HAP-1 (cell line): ENCODE data around the gene LRP2.

Source experiments
- DNase-seq, 2 experiments: peaks; one replicate each; pipeline ENCODE4 v3.0.0-alpha.2; 2016 to 2020; ENCODE audit warnings: low spot score in 2 of 2
- H3K27me3 ChIP-seq: fragments of 250-450 bp; sonication (Bioruptor Pico); 2 replicates; pipeline ENCODE4 v1.5.1; 2020; ENCODE audit warnings: low read depth, mild to moderate bottlenecking, moderate library complexity
- H3K36me3 ChIP-seq: fragments of 250-450 bp; sonication (Bioruptor Pico); replicated peaks from 2 replicates; pipeline ENCODE4 v1.5.1; 2020; ENCODE audit warnings: mild to moderate bottlenecking
- H3K4me1 ChIP-seq: fragments of 250-450 bp; sonication (Bioruptor Pico); 2 replicates; pipeline ENCODE4 v1.5.1; 2020; ENCODE audit warnings: mild to moderate bottlenecking
- H3K4me3 ChIP-seq: fragments of 250-450 bp; sonication (Bioruptor Pico); 2 replicates; pipeline ENCODE4 v1.5.1; 2020; ENCODE audit warnings: mild to moderate bottlenecking, moderate library complexity
- H3K9me3 ChIP-seq: fragments of 250-450 bp; sonication (Bioruptor Pico); 2 replicates; pipeline ENCODE4 v1.5.1; 2020; ENCODE audit warnings: mild to moderate bottlenecking, moderate library complexity
- in situ Hi-C: fragments of 300-500 bp; cut with MboI; formaldehyde crosslinking; loops from 3 replicates; pipeline ENCODE4 v1.14.3; 2020; ENCODE audit warnings: low sequenced_read_pairs, inconsistent platforms, mixed read lengths

The LRP2 gene

DNA sequence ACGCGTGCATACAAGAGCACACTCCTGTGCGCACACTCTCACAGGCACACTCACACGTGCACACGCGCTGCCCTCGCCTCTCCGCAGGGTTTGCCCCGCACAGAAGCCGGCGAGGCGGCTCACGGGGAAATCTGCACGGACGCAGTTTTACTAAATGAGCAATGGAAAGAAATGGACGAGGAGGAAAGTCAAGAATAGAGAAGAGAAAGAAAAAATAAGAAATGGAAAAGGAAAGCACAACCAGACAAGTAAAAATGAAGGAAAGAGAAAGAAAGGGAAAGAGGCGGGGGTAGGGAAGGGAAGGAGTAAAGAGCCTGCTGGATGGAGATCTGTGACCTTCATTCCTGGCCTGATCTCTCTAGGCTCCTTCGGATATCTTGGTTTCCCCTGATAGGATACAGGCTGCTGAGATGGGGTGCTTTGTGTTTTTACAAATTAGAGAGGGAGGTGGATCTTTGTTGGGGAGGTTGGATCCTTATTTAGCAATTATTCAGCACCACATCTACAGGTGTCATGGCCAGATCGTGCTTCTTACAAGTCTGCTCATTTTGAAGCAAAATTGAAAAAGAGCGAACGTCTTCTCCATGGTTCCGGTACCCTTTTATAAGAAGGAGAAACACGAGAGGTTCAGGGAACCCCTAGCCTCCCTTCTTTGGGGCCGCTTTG, 693 bp upstream of the LRP2 start:
- H3K4me3 ChIP-seq = no peak overlapping the region
- H3K4me1 ChIP-seq = peaks cover 10% of the 10 kb centered on the region
- no peak for DNase-seq
- peaks cover 59% of the 10 kb centered on the region for H3K27me3 ChIP-seq
- in situ Hi-C loops = no loop called here
- no peaks in the 10 kb centered on the region for H3K9me3 ChIP-seq
- no peaks in the 10 kb centered on the region for H3K36me3 ChIP-seq

DNA sequence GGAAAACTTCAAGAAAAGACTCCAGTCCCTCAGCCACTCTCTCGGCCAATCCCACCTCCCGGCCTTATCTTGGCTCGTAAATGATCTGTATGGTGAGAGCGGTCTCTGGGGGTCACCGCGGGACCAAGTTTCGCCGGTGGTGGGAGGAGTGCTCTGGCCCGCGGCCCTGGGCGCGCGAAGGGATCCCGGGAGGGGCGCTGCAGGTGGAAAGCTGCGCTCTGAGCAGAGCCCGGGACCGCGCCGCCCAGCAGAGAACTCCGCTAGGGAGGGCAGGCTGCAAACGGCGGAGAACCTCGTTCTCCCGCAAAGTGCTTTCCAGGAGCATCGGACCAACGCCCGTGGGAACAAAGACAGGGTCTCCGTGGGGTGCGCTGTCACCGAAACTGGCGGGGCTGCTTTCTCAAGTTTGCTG, 622 bp downstream of the LRP2 start:
- in situ Hi-C loops = no loop called here
- Histone ChIP-seq H3K4me3 (peak overlapping the region; percentile 26), H3K4me1 (peaks cover 10% of the 10 kb centered on the region), H3K9me3 (no peaks in the 10 kb centered on the region), H3K36me3 (no peaks in the 10 kb centered on the region), H3K27me3 (peaks cover 65% of the 10 kb centered on the region)
- peak; percentile 5 to 58 for DNase-seq

DNA sequence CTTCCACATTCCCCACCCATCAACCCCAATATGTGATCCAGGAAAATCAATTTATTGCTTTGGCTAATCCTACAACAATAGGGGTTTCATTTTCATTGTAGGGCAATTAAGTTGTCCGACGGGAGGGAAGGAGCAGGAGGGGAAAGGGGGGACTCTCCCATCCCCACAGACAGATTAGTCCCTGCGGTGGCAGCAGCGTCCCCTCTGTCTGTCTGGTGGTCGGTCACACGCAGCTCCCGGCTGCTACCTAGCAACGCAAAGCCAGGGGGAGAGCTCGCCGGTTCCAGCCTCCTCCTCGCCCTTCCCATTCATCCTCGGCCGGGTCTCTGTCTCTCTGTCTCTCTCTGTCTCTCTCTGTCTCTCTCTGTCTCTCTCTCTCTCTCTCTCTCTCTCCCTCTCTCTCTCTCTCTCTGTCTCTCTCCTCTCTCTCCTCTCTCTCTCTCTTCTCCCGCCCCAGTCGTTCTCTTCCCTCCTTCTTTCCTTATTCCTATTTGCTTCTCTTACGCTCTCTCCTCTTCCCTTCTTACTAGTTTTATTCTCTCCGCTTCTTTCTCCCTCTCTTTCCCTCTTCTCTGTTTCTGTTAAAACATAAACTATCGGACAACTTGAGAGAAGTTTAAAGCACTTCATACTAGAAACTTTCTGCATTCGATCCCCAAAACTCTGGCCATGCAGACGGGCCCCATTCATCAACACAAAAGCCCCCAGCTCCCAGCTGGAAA, 1.2 kb downstream of the LRP2 start:
- peak in 1 of 2 experiments; percentile 17 for DNase-seq
- peaks cover 71% of the 10 kb centered on the region for H3K27me3 ChIP-seq
- peaks cover 10% of the 10 kb centered on the region for H3K4me1 ChIP-seq
- no peaks in the 10 kb centered on the region for H3K9me3 ChIP-seq
- H3K4me3 ChIP-seq = peak overlapping the region; percentile 26
- in situ Hi-C loops = no loop called here
- no peaks in the 10 kb centered on the region for H3K36me3 ChIP-seq

DNA sequence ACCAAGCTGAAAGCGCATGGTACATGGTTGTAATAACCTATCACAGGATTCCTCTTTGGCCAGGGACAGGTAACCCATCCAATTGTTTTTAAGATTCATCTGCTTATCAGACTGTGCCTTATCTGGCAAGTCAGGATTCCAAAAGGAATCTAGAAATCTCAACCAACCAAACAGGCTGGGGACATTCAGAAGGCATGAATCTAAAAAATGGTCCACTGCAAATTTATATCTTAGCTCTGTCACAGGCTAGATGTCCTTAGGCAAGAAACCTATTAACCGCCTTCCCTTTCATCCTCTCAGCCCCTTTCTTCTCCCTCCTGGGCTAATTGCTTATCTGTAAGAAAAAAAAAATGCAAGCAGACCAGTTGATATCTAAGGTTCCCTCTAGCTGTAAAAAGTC, 4.3 kb downstream of the LRP2 start:
- peaks cover 55% of the 10 kb centered on the region for H3K27me3 ChIP-seq
- in situ Hi-C loops = no loop called here
- peaks cover 6% of the 10 kb centered on the region; the same call in 1 of the 2 replicates for H3K4me1 ChIP-seq
- no peak overlapping the region for H3K4me3 ChIP-seq
- H3K9me3 ChIP-seq = no peaks in the 10 kb centered on the region
- H3K36me3 ChIP-seq = no peaks in the 10 kb centered on the region
- no peak for DNase-seq

DNA sequence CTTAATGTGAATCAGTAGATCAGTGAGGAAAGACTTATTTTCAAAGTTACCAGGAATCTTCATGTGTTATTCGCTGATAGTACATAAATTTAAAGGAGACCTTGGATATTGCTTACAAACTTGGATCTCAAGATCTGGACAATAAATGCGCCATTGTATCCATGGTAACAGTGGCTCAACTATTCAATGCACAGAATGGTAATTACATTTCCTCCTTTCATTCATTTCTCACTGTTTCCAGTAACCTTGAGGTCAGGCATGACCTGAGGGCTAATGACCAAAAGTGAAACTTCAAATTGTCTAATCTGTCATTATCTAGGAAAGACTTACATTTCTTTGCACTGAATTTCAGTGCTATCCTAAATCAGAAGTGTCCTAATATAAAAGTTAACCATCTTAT, 8.1 kb downstream of the LRP2 start:
- H3K27me3 ChIP-seq = peaks cover 20% of the 10 kb centered on the region
- no peak overlapping the region for H3K4me3 ChIP-seq
- no peaks in the 10 kb centered on the region for H3K9me3 ChIP-seq
- in situ Hi-C loops = no loop called here
- H3K4me1 ChIP-seq = no peaks in the 10 kb centered on the region
- H3K36me3 ChIP-seq = no peaks in the 10 kb centered on the region
- DNase-seq = peak; percentile 17 to 29

DNA sequence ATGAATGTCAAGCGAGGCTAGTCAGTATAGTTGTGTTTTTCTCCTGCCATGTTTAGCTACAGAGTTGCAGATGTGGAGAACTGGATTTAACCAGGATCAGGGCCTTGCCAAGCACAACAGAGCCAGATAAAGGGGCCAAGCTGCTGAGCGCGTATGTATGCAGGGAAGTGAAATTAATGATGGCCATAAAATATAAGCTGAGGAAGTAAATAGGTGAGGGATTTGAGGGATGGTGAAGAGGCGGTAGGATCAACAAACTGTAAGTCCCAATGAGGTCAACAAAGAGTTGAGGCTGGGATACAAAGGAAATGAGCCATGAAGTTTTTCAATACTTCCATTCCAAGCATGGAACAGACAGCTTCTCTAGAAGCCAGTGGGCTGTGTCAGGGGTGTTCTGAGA, 10.6 kb downstream of the LRP2 start:
- Histone ChIP-seq H3K4me3 (no peak overlapping the region), H3K27me3 (peaks cover 8% of the 10 kb centered on the region), H3K9me3 (no peaks in the 10 kb centered on the region), H3K4me1 (no peaks in the 10 kb centered on the region), H3K36me3 (no peaks in the 10 kb centered on the region)
- in situ Hi-C loops = no loop called here
- DNase-seq = no peak

DNA sequence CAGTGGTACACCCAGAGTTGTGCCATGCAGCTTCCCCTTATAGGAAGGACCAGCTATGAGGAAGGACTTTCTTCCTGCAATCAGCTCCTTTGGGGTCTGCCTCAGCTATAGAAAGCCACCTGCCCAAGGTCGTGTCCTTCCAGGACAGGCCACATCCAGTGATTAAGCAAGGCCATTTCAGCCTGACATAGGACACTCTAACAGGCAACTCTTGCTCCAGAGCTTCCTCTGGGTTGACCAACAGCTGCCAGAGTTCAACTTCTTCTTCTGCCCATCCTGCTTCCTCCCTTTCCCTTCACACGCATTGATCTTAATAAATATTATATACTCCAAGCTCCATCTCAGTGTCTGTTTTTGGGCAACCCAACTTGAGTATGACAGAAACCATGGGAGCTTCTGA, 12.8 kb downstream of the LRP2 start:
- in situ Hi-C loops = no loop called here
- no peaks in the 10 kb centered on the region for H3K36me3 ChIP-seq
- no peaks in the 10 kb centered on the region for H3K4me1 ChIP-seq
- no peak overlapping the region for H3K4me3 ChIP-seq
- no peaks in the 10 kb centered on the region for H3K9me3 ChIP-seq
- DNase-seq = no peak
- peaks cover 12% of the 10 kb centered on the region for H3K27me3 ChIP-seq

GRCh38 chr2:169348321-169349024, 13.9 kb downstream of the LRP2 start:
- DNase-seq = no peak
- no peaks in the 10 kb centered on the region for H3K36me3 ChIP-seq
- in situ Hi-C loops = no loop called here
- H3K9me3 ChIP-seq = no peaks in the 10 kb centered on the region
- H3K27me3 ChIP-seq = peaks cover 16% of the 10 kb centered on the region
- H3K4me3 ChIP-seq = no peak overlapping the region
- H3K4me1 ChIP-seq = no peaks in the 10 kb centered on the region

DNA sequence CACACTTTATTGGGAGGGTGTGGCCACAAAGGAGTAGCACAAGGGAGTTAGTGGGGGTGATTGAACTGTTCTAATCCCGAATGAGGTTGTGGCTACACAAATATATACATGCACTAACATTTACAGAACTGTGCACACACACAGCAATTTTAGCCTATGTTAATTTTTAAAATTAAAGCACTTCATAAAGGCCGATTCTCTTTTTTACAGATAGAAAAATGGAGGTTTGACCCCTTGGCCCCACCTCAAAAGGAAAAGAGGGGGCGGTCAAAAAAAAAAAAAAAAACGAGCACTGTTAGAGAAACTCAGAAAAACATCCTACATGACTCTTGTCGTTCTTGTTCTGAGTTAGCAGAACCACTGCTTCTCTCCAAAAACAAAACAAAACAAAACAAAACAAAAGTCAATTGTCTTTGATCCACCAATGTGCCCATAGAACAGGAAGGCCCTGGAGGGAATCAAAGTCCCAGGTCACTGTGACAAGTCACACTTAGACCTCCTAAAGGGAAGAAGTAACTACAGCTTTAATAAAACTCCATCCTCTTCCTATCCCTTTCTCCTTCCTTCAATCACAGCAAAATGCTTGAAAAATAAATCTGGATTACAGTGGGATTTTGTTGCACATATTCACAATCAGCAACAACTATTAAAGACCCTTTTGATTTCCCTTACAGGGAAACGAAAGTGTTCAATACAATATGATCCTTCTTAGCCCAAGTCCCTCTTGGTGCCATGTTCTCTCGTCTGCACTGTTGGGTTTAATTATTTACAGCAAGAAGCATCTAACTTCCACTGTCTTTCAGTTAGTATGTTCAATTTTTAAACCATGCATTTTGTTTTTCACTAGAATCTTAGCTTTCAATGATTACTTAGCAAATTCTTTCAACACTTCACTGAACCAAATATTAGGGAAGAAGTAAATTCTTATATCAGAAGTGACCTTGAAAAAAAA, 16.6 kb downstream of the LRP2 start:
- Histone ChIP-seq H3K4me1 (no peaks in the 10 kb centered on the region), H3K4me3 (no peak overlapping the region), H3K36me3 (no peaks in the 10 kb centered on the region), H3K9me3 (no peaks in the 10 kb centered on the region), H3K27me3 (peaks cover 29% of the 10 kb centered on the region)
- DNase-seq = no peak
- in situ Hi-C loops = no loop called here

GRCh38 chr2:169344736-169345485, 17.4 kb downstream of the LRP2 start:
- Histone ChIP-seq H3K4me1 (no peaks in the 10 kb centered on the region), H3K4me3 (no peak overlapping the region), H3K27me3 (peaks cover 32% of the 10 kb centered on the region), H3K9me3 (no peaks in the 10 kb centered on the region), H3K36me3 (no peaks in the 10 kb centered on the region)
- DNase-seq = no peak
- in situ Hi-C loops = no loop called here

- H3K9me3 ChIP-seq = no peaks in the 10 kb centered on the region
- H3K27me3 ChIP-seq = peaks cover 34% of the 10 kb centered on the region
- H3K4me3 ChIP-seq = no peak overlapping the region
- no peaks in the 10 kb centered on the region for H3K36me3 ChIP-seq
- no peak for DNase-seq
- no peaks in the 10 kb centered on the region for H3K4me1 ChIP-seq
- in situ Hi-C loops = no loop called here
These were observed 19.1 kb downstream of the LRP2 start for GRCh38 chr2:169343202-169343601.

DNA sequence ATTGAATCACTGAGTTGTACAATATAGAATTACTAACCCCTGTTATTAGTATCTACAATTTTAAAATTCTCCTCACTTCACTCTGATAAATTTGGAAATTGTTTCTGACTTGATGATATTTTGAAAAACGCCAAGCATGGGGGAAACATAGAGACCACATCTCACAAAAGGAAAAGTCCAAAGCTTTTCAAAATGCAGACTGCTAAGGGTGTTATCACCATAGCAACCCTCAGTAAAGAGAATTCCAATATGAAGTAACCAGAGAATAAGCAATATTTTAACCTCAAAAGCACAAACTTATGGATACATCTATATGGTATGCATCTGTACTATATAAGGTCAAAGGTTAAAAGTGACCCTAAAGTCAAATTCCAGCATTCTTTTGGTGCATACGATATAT, 22.7 kb downstream of the LRP2 start:
- H3K27me3 ChIP-seq = peaks cover 22% of the 10 kb centered on the region
- in situ Hi-C loops = no loop called here

GRCh38 chr2:169336695-169337094, 25.6 kb downstream of the LRP2 start:
- Histone ChIP-seq H3K4me3 (no peak overlapping the region), H3K4me1 (no peaks in the 10 kb centered on the region), H3K27me3 (peaks cover 12% of the 10 kb centered on the region), H3K9me3 (no peaks in the 10 kb centered on the region), H3K36me3 (no peaks in the 10 kb centered on the region)
- in situ Hi-C loops = no loop called here
- no peak for DNase-seq

More for the DNA sequence above, 22.7 kb downstream of the LRP2 start:
- Histone ChIP-seq H3K4me1 (no peaks in the 10 kb centered on the region), H3K9me3 (no peaks in the 10 kb centered on the region), H3K36me3 (no peaks in the 10 kb centered on the region), H3K4me3 (no peak overlapping the region)
- DNase-seq = no peak
